CD14-positive monocyte (primary cell): ENCODE data around the gene ESPNL. TPM values are rescaled to one million over a fixed set of nuclear protein-coding genes. Genes with fewer than 3 reads are reported as not detected.

Experiments
- DNase-seq, 3 donors: peaks; one replicate each; pipeline ENCODE4 v3.0.0-alpha.2; 2011 to 2022
- H2AFZ ChIP-seq: 2 replicates; pipeline ENCODE4 v1.6.0; 2012; ENCODE audit warnings: mild to moderate bottlenecking, low read depth, low read length, inconsistent platforms; ENCODE audit not compliant: insufficient read depth, poor library complexity, severe bottlenecking
- H3K27ac ChIP-seq, 2 donors: 1 replicate in 1 of 2; 2 replicates in 1 of 2; pipeline ENCODE4 v1.5.1; 2012 to 2013; ENCODE audit warnings: low read length in 2 of 2, control low read depth in 1 of 2, inconsistent platforms in 1 of 2, low read depth in 1 of 2, mild to moderate bottlenecking in 1 of 2
- H3K27me3 ChIP-seq, 2 donors: one replicate each; pipeline versions ENCODE4 v1.6.0 to v1.6.1; 2011 to 2013; ENCODE audit warnings: low read length in 2 of 2; ENCODE audit not compliant: control insufficient read depth in 2 of 2, insufficient read depth in 2 of 2
- H3K36me3 ChIP-seq, 2 donors: replicated peaks in 1 of 2; 1 replicate in 1 of 2; 2 replicates in 1 of 2; pipeline versions ENCODE4 v1.5.1 to v1.6.1; 2012 to 2013; ENCODE audit warnings: low read length in 2 of 2, control low read depth in 1 of 2, inconsistent platforms in 1 of 2, mild to moderate bottlenecking in 1 of 2; ENCODE audit not compliant: insufficient read depth in 2 of 2, control insufficient read depth in 1 of 2
- H3K4me1 ChIP-seq, 2 donors: 1 replicate in 1 of 2; 2 replicates in 1 of 2; pipeline versions ENCODE4 v1.5.1 to v1.6.1; 2012 to 2013; ENCODE audit warnings: low read length in 2 of 2, control low read depth in 1 of 2, inconsistent platforms in 1 of 2, mild to moderate bottlenecking in 1 of 2, moderate library complexity in 1 of 2; ENCODE audit not compliant: insufficient read depth in 2 of 2, control insufficient read depth in 1 of 2
- H3K4me2 ChIP-seq: replicated peaks from 2 replicates; pipeline ENCODE3; 2012; ENCODE audit warnings: low read length, moderate library complexity, mild to moderate bottlenecking; ENCODE audit not compliant: poor library complexity, severe bottlenecking; ENCODE audit errors: extremely low read depth
- H3K4me3 ChIP-seq, 3 experiments: fragments of 200-600 bp in 1 of 3; sonication (generic) in 1 of 3; replicated peaks in 1 of 3; 1 replicate in 2 of 3; 2 replicates in 1 of 3; pipeline ENCODE4 v1.5.1; 2011 to 2013; ENCODE audit warnings: low read length in 3 of 3, mild to moderate bottlenecking in 3 of 3, control low read depth in 2 of 3, low read depth in 2 of 3, inconsistent platforms in 1 of 3, moderate library complexity in 1 of 3
- H3K79me2 ChIP-seq: 2 replicates; pipeline ENCODE4 v1.6.0; 2012; ENCODE audit warnings: mild to moderate bottlenecking, control low read depth, inconsistent platforms, low read length, moderate library complexity; ENCODE audit not compliant: insufficient read depth
- H3K9ac ChIP-seq: 2 replicates; pipeline ENCODE4 v1.6.0; 2017; ENCODE audit warnings: low read length, mild to moderate bottlenecking; ENCODE audit not compliant: insufficient read depth, poor library complexity, severe bottlenecking
- H3K9me3 ChIP-seq, 2 donors: replicated peaks in 1 of 2; 1 replicate in 1 of 2; 2 replicates in 1 of 2; pipeline versions ENCODE4 v1.5.1 to v1.6.1; 2012 to 2013; ENCODE audit warnings: low read length in 2 of 2, control low read depth in 1 of 2; ENCODE audit not compliant: control insufficient read depth in 1 of 2, insufficient read depth in 1 of 2
- H4K20me1 ChIP-seq: 2 replicates; pipeline ENCODE4 v1.6.0; 2012; ENCODE audit warnings: mild to moderate bottlenecking, low read length, control low read depth, moderate library complexity; ENCODE audit not compliant: insufficient read depth
- H3K27ac Mint-ChIP-seq, 7 donors: one replicate each; pipeline ENCODE4 v1.8.0; 2020; ENCODE audit warnings: mild to moderate bottlenecking in 7 of 7, mixed read lengths in 7 of 7, moderate library complexity in 6 of 7, inconsistent platforms in 2 of 7
- H3K27me3 Mint-ChIP-seq, 3 donors: one replicate each; pipeline ENCODE4 v1.8.0; 2021 to 2022; ENCODE audit warnings: low read depth in 3 of 3, mild to moderate bottlenecking in 3 of 3, mixed read lengths in 3 of 3, moderate library complexity in 3 of 3, inconsistent platforms in 1 of 3
- H3K36me3 Mint-ChIP-seq, 2 donors: one replicate each; pipeline ENCODE4 v1.8.0; 2020; ENCODE audit warnings: mixed read lengths in 2 of 2, inconsistent platforms in 1 of 2, mild to moderate bottlenecking in 1 of 2
- H3K4me1 Mint-ChIP-seq: one replicate; pipeline ENCODE4 v1.8.0; 2020; ENCODE audit warnings: mild to moderate bottlenecking, mixed read lengths
- H3K4me3 Mint-ChIP-seq, 2 donors: one replicate each; pipeline ENCODE4 v1.8.0; 2020; ENCODE audit warnings: mild to moderate bottlenecking in 2 of 2, mixed read lengths in 2 of 2, moderate library complexity in 1 of 2
- H3K9me3 Mint-ChIP-seq, 7 donors: one replicate each; pipeline ENCODE4 v1.8.0; 2020 to 2022; ENCODE audit warnings: mixed read lengths in 7 of 7, mild to moderate bottlenecking in 6 of 7, moderate library complexity in 6 of 7, inconsistent platforms in 2 of 7
- WGBS: methylation state at CpG from one replicate; pipeline ENCODE4 v1.1.5; 2013; ENCODE audit warnings: missing lambda C conversion rate; ENCODE audit not compliant: insufficient coverage; 5-methylcytosine and 5-hydroxymethylcytosine counted together
- intact Hi-C, 2 donors: fragments of 100-400 bp; cut with micrococcal nuclease; formaldehyde crosslinking; loops; one replicate each; pipeline versions ENCODE4 v1.15.0 to v1.15.1; 2023
- polyA plus RNA-seq, 3 donors: library from polyadenylated mRNA; depleted of rRNA in 1 of 3; unstranded in 2 of 3; stranded (reverse) in 1 of 3; fragments of 300-500 nt in 2 of 3; fragments of >200 nt in 1 of 3; fragmentation: Illumina TruSeq in 2 of 3; gene quantifications; 1 replicate in 2 of 3; 2 replicates in 1 of 3; pipeline ENCODE4 v1.2.3, GENCODE V29; 2012 to 2021
- TF ChIP-seq, protein P1 (sequence below): fragments of 200-600 bp; IDR thresholded peaks from one replicate; pipeline ENCODE4 v1.8.0; 2022; ENCODE audit warnings: antibody characterized with exemption, mild to moderate bottlenecking

Gene ESPNL
- polyA plus RNA-seq, 3 donors, result not detected

DNA sequence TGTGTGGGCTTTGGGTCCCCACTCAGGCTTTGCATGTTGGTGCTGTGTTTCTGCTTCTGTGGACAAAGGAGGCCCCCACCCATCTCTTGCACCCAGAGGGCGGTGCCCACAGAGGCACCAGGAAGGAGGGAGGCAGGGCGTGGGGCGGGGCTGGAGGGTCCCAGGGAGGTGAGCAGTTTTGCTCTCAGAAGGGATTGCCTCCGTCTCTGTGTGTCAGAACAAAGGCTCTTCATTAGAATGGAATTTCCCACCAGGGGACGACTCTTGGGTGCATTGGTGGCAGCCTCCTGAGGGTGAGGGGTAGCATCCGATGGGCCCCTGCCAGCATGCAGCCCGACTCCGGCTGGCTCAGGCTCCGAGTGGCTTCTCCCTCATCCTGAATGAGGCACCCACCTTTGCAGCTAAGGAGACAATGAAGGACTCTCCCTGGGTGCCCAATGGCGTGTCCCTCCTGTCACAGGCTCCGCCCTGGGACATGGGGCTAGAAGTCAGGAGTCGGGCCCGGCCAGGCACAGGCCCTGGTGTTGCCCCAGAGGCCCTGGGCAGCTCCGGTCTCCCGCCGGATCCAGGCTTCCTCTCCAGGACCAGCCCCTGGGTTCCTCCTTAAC, 51.6 kb downstream of the ESPNL start:
- Mint-ChIP-seq H3K36me3 (no peaks in the 10 kb centered on the region), H3K27me3 (peaks cover 1 to 2% (median 2%) of the 10 kb centered on the region in 3 donors), H3K4me3 (no peak overlapping the region), H3K4me1 (no peaks in the 10 kb centered on the region), H3K9me3 (peaks cover 2 to 5% (median 3%) of the 10 kb centered on the region in 7 donors), H3K27ac (no peak overlapping the region)
- 94% methylated on average over 13 of the region's 16 CpGs for WGBS
- Histone ChIP-seq H3K9me3 (no peaks in the 10 kb centered on the region), H3K4me2 (no peak overlapping the region), H3K4me1 (no peaks in the 10 kb centered on the region), H2AFZ (no peak overlapping the region), H3K27ac (no peak overlapping the region), H3K4me3 (no peak overlapping the region), H3K36me3 (no peaks in the 10 kb centered on the region), H3K27me3 (no peaks in the 10 kb centered on the region), H3K79me2 (no peaks in the 10 kb centered on the region), H4K20me1 (no peaks in the 10 kb centered on the region), H3K9ac (no peak overlapping the region)
- intact Hi-C loops, result no loop called here
- TF ChIP-seq, protein P1, sequence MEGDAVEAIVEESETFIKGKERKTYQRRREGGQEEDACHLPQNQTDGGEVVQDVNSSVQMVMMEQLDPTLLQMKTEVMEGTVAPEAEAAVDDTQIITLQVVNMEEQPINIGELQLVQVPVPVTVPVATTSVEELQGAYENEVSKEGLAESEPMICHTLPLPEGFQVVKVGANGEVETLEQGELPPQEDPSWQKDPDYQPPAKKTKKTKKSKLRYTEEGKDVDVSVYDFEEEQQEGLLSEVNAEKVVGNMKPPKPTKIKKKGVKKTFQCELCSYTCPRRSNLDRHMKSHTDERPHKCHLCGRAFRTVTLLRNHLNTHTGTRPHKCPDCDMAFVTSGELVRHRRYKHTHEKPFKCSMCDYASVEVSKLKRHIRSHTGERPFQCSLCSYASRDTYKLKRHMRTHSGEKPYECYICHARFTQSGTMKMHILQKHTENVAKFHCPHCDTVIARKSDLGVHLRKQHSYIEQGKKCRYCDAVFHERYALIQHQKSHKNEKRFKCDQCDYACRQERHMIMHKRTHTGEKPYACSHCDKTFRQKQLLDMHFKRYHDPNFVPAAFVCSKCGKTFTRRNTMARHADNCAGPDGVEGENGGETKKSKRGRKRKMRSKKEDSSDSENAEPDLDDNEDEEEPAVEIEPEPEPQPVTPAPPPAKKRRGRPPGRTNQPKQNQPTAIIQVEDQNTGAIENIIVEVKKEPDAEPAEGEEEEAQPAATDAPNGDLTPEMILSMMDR, result no peak
- no peak for DNase-seq

DNA sequence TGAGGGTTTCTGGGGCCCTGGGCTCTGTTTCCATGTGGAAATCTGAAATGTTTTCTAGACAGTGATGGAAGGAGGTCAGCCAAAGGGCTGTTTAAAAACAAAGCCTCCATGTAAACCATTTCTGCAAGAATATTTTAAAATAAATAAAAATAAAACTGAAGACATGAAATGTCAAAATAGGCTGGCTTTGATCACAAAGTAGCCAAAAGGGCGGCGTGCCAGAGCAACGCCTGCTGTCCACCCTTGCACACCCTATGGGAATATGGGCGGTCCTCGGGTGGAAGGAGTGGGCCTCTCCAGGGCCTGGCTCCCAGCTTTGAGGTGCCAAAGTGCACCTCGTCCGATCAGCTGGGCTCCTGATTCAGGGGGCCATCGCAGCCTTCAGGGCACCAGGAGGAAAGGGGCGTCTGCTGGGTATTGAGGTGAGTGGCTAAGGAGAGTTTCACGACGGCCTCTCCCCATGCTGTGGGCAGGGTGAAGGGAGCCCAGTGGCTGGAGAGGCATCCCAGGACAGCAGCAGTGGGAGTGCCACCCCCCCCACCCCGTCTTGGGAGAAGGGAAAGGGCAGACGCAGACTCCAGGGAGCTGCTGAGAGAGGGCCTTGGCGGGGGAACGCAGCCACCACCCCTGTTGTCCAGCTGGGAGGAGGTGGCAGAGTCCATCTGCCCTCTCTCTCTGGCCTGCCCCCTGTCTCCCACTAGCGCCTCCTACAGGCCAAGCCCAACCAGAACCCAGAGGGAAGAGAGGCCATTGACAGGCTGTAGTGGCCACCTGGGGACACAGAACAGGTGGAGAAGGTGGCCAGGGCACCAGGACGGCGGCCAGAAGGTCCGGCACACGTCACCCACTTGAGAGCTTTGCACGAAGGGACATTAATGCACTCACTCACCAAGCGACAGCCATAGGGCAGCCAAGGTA, 52.9 kb downstream of the ESPNL start:
- H3K79me2 ChIP-seq, result no peaks in the 10 kb centered on the region
- Mint-ChIP-seq H3K9me3 (peaks cover 2 to 5% (median 3%) of the 10 kb centered on the region in 7 donors), H3K4me1 (no peaks in the 10 kb centered on the region), H3K36me3 (no peaks in the 10 kb centered on the region), H3K4me3 (no peak overlapping the region), H3K27ac (peak overlapping the region in 2 of 7 donors; percentile 11 to 60), H3K27me3 (peaks cover 5 to 9% (median 8%) of the 10 kb centered on the region in 3 donors)
- TF ChIP-seq, protein P1, result peak; percentile 23
- no peak overlapping the region for H3K4me2 ChIP-seq
- peaks cover 0 to 8% of the 10 kb centered on the region in 2 donors for H3K27me3 ChIP-seq
- WGBS, result 90% methylated on average over 17 of the region's 22 CpGs
- no peaks in the 10 kb centered on the region for H3K4me1 ChIP-seq
- intact Hi-C loops, result no loop called here
- H2AFZ ChIP-seq, result no peak overlapping the region
- no peaks in the 10 kb centered on the region for H4K20me1 ChIP-seq
- H3K9me3 ChIP-seq, result no peaks in the 10 kb centered on the region
- no peak for DNase-seq
- no peak overlapping the region for H3K9ac ChIP-seq
- H3K4me3 ChIP-seq, result no peak overlapping the region
- no peaks in the 10 kb centered on the region for H3K36me3 ChIP-seq
- H3K27ac ChIP-seq, result no peak overlapping the region
